Natural killer cell (primary cell): Measurements from ENCODE around the gene RAB11FIP5. TPM values are rescaled to one million over a fixed set of nuclear protein-coding genes. Genes with fewer than 3 reads are reported as not detected.

ENCODE experiments used
- ATAC-seq, 3 donors: fragments of 150-1000 bp in 2 of 3; fragments of 200-7000 bp in 1 of 3; cut with Tn5 transposase; 1 replicate in 1 of 3; 2 replicates in 2 of 3; pipeline ENCODE4 v1.10.0; 2021; ENCODE audit warnings: mild to moderate bottlenecking in 2 of 3, moderate library complexity in 2 of 3
- DNase-seq, 2 donors: peaks; one replicate each; pipeline versions ENCODE4 v3.0.0 to v3.0.0-alpha.2; 2013 to 2021; ENCODE audit warnings: mixed read lengths in 1 of 2
- H3K27ac ChIP-seq: one replicate; pipeline ENCODE4 v1.5.1; 2013; ENCODE audit warnings: mild to moderate bottlenecking, low read length
- H3K27me3 ChIP-seq: one replicate; pipeline ENCODE4 v1.6.1; 2013; ENCODE audit warnings: low read length; ENCODE audit not compliant: control insufficient read depth, insufficient read depth
- H3K36me3 ChIP-seq: one replicate; pipeline ENCODE4 v1.6.1; 2013; ENCODE audit warnings: low read length; ENCODE audit not compliant: control insufficient read depth, insufficient read depth
- H3K4me1 ChIP-seq: one replicate; pipeline ENCODE4 v1.6.1; 2013; ENCODE audit warnings: low read length; ENCODE audit not compliant: control insufficient read depth, insufficient read depth
- H3K4me3 ChIP-seq: one replicate; pipeline ENCODE4 v1.5.1; 2013; ENCODE audit warnings: low read length
- H3K9me3 ChIP-seq: one replicate; pipeline ENCODE4 v1.6.1; 2013; ENCODE audit warnings: low read length; ENCODE audit not compliant: control insufficient read depth, insufficient read depth
- H3K27ac Mint-ChIP-seq, 2 donors: one replicate each; pipeline ENCODE4 v1.8.0; 2022; ENCODE audit warnings: mild to moderate bottlenecking in 2 of 2, mixed read lengths in 2 of 2, moderate library complexity in 1 of 2
- H3K27me3 Mint-ChIP-seq, 2 donors: one replicate each; pipeline ENCODE4 v1.8.0; 2022; ENCODE audit warnings: low read depth in 2 of 2, mixed read lengths in 2 of 2
- H3K36me3 Mint-ChIP-seq: one replicate; pipeline ENCODE4 v1.8.0; 2022; ENCODE audit warnings: mixed read lengths
- H3K4me1 Mint-ChIP-seq, 2 donors: one replicate each; pipeline ENCODE4 v1.8.0; 2022; ENCODE audit warnings: mixed read lengths in 2 of 2
- H3K4me3 Mint-ChIP-seq: one replicate; pipeline ENCODE4 v1.8.0; 2022; ENCODE audit warnings: mild to moderate bottlenecking, moderate library complexity, mixed read lengths
- H3K9me3 Mint-ChIP-seq, 2 donors: one replicate each; pipeline ENCODE4 v1.8.0; 2022; ENCODE audit warnings: mixed read lengths in 2 of 2
- WGBS: methylation state at CpG from one replicate; pipeline ENCODE4 v1.1.7; 2013; ENCODE audit warnings: missing lambda C conversion rate; ENCODE audit not compliant: insufficient coverage; 5-methylcytosine and 5-hydroxymethylcytosine counted together
- intact Hi-C: fragments of 100-400 bp; cut with micrococcal nuclease; formaldehyde crosslinking; loops from one replicate; pipeline ENCODE4 v1.14.2; 2022
- total RNA-seq, 4 donors: library from RNA; stranded (reverse); fragments of 120-200 nt in 1 of 4; gene quantifications; one replicate each; pipeline versions ENCODE4 v1.2.3 to v1.2.4, GENCODE V29; 2013 to 2022
- TF ChIP-seq, protein P1 (sequence below): fragments of 200-600 bp; IDR thresholded peaks from one replicate; pipeline ENCODE4 v1.8.0; 2022; ENCODE audit warnings: antibody characterized with exemption

Gene RAB11FIP5
- total RNA-seq, 3 donors from 2014 or later (not counting 1 experiment from before 2014, with no cell fraction given): 4.9 to 15.9 (median 11.2) TPM

DNA sequence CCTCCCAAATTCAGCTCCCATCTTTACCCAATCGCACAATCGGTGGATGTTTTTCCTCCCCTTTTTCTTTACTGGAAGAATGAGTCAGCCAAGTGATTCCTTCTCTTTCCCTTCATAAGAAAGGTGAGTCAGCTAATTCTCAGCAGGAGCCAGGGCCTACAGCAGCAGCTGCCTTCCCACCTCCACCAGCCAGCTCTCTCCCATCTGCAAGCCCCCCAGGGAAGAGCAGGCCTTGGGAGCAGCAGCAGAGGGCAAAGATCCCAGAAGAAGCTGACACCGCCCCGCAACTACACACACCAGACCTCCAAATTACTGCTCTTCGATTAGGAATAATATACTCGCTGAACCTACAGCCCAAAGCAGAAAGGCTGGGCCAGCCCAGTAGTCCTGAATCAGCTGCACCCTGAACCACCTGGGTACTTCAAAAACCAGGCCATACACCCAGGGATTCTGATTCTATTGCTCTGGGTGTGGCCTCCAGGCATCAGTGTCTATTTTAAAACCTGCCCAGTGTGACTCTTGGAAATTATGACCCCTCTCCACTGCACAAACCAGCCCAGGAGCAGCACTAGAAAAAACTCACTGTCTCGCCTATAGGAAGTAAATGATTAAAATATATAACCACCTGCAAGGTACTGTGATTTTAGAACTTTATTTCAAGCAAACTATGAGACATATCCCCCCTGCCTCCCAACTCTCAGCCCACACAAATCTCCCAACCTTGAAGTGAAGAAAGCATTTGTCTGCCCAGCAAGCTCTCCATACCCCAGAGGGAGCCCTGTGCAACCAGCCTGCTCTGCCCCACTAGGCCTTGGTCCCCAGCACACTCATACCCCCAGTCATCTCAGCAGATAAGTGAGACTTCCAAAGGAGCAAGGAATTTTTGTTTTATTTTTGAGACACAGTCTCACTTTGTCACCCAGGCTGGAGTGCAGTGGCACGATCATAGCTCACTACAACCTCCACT is 48.6 kb downstream of the RAB11FIP5 start:
- Histone ChIP-seq H3K36me3 (no peaks in the 10 kb centered on the region), H3K27me3 (no peaks in the 10 kb centered on the region), H3K9me3 (no peaks in the 10 kb centered on the region), H3K4me3 (no peak overlapping the region), H3K4me1 (no peaks in the 10 kb centered on the region), H3K27ac (no peak overlapping the region)
- intact Hi-C loops: no loop called here
- no peak for ATAC-seq
- peaks cover 26 to 48% of the 10 kb centered on the region in 2 donors for H3K4me1 Mint-ChIP-seq
- no peaks in the 10 kb centered on the region for H3K9me3 Mint-ChIP-seq
- TF ChIP-seq, protein P1, sequence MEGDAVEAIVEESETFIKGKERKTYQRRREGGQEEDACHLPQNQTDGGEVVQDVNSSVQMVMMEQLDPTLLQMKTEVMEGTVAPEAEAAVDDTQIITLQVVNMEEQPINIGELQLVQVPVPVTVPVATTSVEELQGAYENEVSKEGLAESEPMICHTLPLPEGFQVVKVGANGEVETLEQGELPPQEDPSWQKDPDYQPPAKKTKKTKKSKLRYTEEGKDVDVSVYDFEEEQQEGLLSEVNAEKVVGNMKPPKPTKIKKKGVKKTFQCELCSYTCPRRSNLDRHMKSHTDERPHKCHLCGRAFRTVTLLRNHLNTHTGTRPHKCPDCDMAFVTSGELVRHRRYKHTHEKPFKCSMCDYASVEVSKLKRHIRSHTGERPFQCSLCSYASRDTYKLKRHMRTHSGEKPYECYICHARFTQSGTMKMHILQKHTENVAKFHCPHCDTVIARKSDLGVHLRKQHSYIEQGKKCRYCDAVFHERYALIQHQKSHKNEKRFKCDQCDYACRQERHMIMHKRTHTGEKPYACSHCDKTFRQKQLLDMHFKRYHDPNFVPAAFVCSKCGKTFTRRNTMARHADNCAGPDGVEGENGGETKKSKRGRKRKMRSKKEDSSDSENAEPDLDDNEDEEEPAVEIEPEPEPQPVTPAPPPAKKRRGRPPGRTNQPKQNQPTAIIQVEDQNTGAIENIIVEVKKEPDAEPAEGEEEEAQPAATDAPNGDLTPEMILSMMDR: no peak
- no peaks in the 10 kb centered on the region for H3K27me3 Mint-ChIP-seq
- H3K36me3 Mint-ChIP-seq: no peaks in the 10 kb centered on the region
- WGBS: 87% methylated on average over 7 of the region's 8 CpGs
- H3K4me3 Mint-ChIP-seq: no peak overlapping the region
- no peak for DNase-seq
- no peak overlapping the region for H3K27ac Mint-ChIP-seq

DNA sequence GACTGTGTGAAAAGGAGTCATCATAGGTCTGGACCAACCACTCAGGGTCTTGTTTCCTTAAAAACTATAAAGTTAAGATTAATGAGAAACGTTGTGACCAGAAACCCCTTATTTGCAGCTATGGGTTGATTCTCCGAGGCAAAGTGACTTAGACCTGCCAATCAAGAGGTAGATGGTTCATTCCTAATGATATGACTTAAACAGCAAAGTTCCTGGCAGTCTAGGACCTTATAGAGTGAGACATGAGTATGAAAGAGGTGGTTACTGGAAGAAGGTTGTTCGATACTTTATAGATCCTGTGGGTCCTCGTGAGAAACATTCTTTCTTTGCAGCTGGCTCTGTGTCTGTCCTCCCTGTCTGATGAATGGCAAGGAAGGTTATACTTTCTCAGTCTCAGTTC is 49.3 kb downstream of the RAB11FIP5 start:
- intact Hi-C loops: no loop called here
- Histone ChIP-seq H3K27ac (no peak overlapping the region), H3K27me3 (no peaks in the 10 kb centered on the region), H3K4me1 (no peaks in the 10 kb centered on the region), H3K36me3 (no peaks in the 10 kb centered on the region), H3K4me3 (no peak overlapping the region), H3K9me3 (no peaks in the 10 kb centered on the region)
- no peak overlapping the region for H3K27ac Mint-ChIP-seq
- ATAC-seq (no peak), DNase-seq (no peak)
- peaks cover 19 to 41% of the 10 kb centered on the region in 2 donors for H3K4me1 Mint-ChIP-seq
- no peaks in the 10 kb centered on the region for H3K36me3 Mint-ChIP-seq
- TF ChIP-seq, protein P1: no peak
- H3K9me3 Mint-ChIP-seq: no peaks in the 10 kb centered on the region
- no peak overlapping the region for H3K4me3 Mint-ChIP-seq
- H3K27me3 Mint-ChIP-seq: no peaks in the 10 kb centered on the region
- 85% methylated on average over 4 of the region's 4 CpGs for WGBS

DNA sequence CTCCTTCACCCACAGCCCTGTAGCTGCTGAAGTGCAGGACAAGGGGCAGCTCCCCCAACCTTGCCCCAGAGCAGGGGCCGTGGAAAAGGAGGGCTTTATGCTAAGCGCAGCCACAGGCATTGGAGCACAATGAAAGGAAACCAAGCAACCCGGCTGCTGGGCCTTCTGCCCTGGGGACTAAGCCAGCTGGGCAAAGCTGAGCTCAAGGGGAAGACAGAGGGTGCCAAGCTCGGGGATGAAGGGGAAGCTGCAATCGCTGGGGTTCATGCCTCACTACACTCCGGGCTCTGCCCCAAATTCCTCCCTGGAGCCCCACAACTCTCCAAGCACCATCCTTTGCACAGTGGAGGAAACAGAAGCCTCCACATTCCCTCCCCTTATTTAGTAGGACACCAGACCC is 53.6 kb downstream of the RAB11FIP5 start:
- Histone ChIP-seq H3K4me3 (no peak overlapping the region), H3K9me3 (no peaks in the 10 kb centered on the region), H3K4me1 (no peaks in the 10 kb centered on the region), H3K27me3 (no peaks in the 10 kb centered on the region), H3K27ac (no peak overlapping the region), H3K36me3 (peaks cover 7% of the 10 kb centered on the region)
- no peaks in the 10 kb centered on the region for H3K27me3 Mint-ChIP-seq
- WGBS: 73% methylated on average over 6 of the region's 6 CpGs
- no peak overlapping the region for H3K4me3 Mint-ChIP-seq
- TF ChIP-seq, protein P1: no peak
- H3K9me3 Mint-ChIP-seq: peaks cover 0 to 2% of the 10 kb centered on the region in 2 donors
- H3K36me3 Mint-ChIP-seq: peaks cover 14% of the 10 kb centered on the region
- intact Hi-C loops: no loop called here
- no peak overlapping the region for H3K27ac Mint-ChIP-seq
- ATAC-seq: no peak
- DNase-seq: no peak
- peaks cover 6 to 19% of the 10 kb centered on the region in 2 donors for H3K4me1 Mint-ChIP-seq
